ENCODE data around the gene PRX. TPM values are rescaled to one million over a fixed set of nuclear protein-coding genes. Genes with fewer than 3 reads are reported as not detected.
A peak's percentile ranks its signal among the peaks of the same experiment; 100 is the strongest.

Gene PRX
- total and polyA plus RNA-seq, 2 of the 13 experiments (the other 11 are each of a cell fraction or from before 2014, with no cell fraction given) = 0.66 TPM

GRCh38 chr19:40443131-40443999, 30.2 kb upstream of the PRX start (continued):
- TF ChIP-seq, protein P1, sequence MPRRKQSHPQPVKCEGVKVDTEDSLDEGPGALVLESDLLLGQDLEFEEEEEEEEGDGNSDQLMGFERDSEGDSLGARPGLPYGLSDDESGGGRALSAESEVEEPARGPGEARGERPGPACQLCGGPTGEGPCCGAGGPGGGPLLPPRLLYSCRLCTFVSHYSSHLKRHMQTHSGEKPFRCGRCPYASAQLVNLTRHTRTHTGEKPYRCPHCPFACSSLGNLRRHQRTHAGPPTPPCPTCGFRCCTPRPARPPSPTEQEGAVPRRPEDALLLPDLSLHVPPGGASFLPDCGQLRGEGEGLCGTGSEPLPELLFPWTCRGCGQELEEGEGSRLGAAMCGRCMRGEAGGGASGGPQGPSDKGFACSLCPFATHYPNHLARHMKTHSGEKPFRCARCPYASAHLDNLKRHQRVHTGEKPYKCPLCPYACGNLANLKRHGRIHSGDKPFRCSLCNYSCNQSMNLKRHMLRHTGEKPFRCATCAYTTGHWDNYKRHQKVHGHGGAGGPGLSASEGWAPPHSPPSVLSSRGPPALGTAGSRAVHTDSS (CRISPR knock-in tag; conservative IDR thresholded peaks at IDR 0.05) = no peak
- peak; percentile 88 for TF ChIP-seq HNRNPK (IDR thresholded peaks at IDR 0.05; ENCODE audit: low read depth, low read length, poor library complexity, severe bottlenecking)
- TF ChIP-seq DNMT3B (CRISPR knock-in tag; conservative IDR thresholded peaks at IDR 0.05) = no peak
- TF ChIP-seq ZBTB20 (CRISPR knock-in tag; IDR thresholded peaks at IDR 0.05; ENCODE audit: borderline replicate concordance, low read depth) = no peak
- no peak for TF ChIP-seq ZNF772 (CRISPR knock-in tag; IDR thresholded peaks at IDR 0.05)
- no peak for TF ChIP-seq PBX3 (CRISPR knock-in tag; IDR thresholded peaks at IDR 0.05; ENCODE audit: borderline replicate concordance)
- no peak for TF ChIP-seq PHF20 (CRISPR knock-in tag; IDR thresholded peaks at IDR 0.05)
- TF ChIP-seq ZNF607 (CRISPR knock-in tag; IDR thresholded peaks at IDR 0.05; ENCODE audit: borderline replicate concordance) = no peak; the same call in 1 of the 2 replicates
- peak; percentile 89; the same call in 1 of the 2 replicates for TF ChIP-seq PCBP1 (IDR thresholded peaks at IDR 0.05; ENCODE audit: borderline replicate concordance, low read depth, low read length)
- TF ChIP-seq ZNF766 (CRISPR knock-in tag; IDR thresholded peaks at IDR 0.05; ENCODE audit: borderline replicate concordance) = no peak
- no peak for TF ChIP-seq ZNF292 (CRISPR knock-in tag; IDR thresholded peaks at IDR 0.05; ENCODE audit: borderline replicate concordance, low read depth)
- no peak for TF ChIP-seq ZNF367 (CRISPR knock-in tag; IDR thresholded peaks at IDR 0.05; ENCODE audit: borderline replicate concordance)
- TF ChIP-seq, protein P2, sequence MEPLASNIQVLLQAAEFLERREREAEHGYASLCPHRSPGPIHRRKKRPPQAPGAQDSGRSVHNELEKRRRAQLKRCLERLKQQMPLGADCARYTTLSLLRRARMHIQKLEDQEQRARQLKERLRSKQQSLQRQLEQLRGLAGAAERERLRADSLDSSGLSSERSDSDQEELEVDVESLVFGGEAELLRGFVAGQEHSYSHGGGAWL (CRISPR knock-in tag; IDR thresholded peaks at IDR 0.05) = no peak
- TF ChIP-seq NFE2L2 (IDR thresholded peaks at IDR 0.05; ENCODE audit: low read length) = no peak
- TF ChIP-seq ZNF598 (CRISPR knock-in tag; IDR thresholded peaks at IDR 0.05; ENCODE audit: borderline replicate concordance) = no peak
- 0 out of 2 replicates have a peak, but pooled peaks have one; percentile 45 for TF ChIP-seq THAP7 (CRISPR knock-in tag; IDR thresholded peaks at IDR 0.05)
- TF ChIP-seq NFYC (CRISPR knock-in tag; IDR thresholded peaks at IDR 0.05) = peak; percentile 61
- TF ChIP-seq ARNT2 (CRISPR knock-in tag; IDR thresholded peaks at IDR 0.05; ENCODE audit: low read depth) = no peak
- TF ChIP-seq REXO4 (CRISPR knock-in tag; IDR thresholded peaks at IDR 0.05; ENCODE audit: borderline replicate concordance) = no peak
- TF ChIP-seq GATAD2A (CRISPR knock-in tag; IDR thresholded peaks at IDR 0.05) = peak; percentile 26; the same call in 1 of the 2 replicates
- no peak for TF ChIP-seq FOXJ3 (CRISPR knock-in tag; IDR thresholded peaks at IDR 0.05; ENCODE audit: borderline replicate concordance)
- TF ChIP-seq THYN1 (CRISPR knock-in tag; IDR thresholded peaks at IDR 0.05; ENCODE audit: borderline replicate concordance, low read depth) = no peak

All from HepG2 (cell line).